ENCODE measurements around the gene RNF150.

GRCh38 chr4:141117935-141118334, 15.3 kb downstream of the RNF150 start:
- TF ChIP-seq RARB (CRISPR knock-in tag; IDR thresholded peaks at IDR 0.05) (no peak), ZFP3 (CRISPR knock-in tag; IDR thresholded peaks at IDR 0.05) (no peak), TSHZ2 (CRISPR knock-in tag; IDR thresholded peaks at IDR 0.05) (no peak), ESRRG (CRISPR knock-in tag; IDR thresholded peaks at IDR 0.05) (no peak), ZC3H10 (CRISPR knock-in tag; IDR thresholded peaks at IDR 0.05) (no peak), BACH2 (CRISPR knock-in tag; IDR thresholded peaks at IDR 0.05; ENCODE audit: borderline replicate concordance) (no peak), CSDC2 (CRISPR knock-in tag; IDR thresholded peaks at IDR 0.05) (no peak)
- TF ChIP-seq, protein P1, sequence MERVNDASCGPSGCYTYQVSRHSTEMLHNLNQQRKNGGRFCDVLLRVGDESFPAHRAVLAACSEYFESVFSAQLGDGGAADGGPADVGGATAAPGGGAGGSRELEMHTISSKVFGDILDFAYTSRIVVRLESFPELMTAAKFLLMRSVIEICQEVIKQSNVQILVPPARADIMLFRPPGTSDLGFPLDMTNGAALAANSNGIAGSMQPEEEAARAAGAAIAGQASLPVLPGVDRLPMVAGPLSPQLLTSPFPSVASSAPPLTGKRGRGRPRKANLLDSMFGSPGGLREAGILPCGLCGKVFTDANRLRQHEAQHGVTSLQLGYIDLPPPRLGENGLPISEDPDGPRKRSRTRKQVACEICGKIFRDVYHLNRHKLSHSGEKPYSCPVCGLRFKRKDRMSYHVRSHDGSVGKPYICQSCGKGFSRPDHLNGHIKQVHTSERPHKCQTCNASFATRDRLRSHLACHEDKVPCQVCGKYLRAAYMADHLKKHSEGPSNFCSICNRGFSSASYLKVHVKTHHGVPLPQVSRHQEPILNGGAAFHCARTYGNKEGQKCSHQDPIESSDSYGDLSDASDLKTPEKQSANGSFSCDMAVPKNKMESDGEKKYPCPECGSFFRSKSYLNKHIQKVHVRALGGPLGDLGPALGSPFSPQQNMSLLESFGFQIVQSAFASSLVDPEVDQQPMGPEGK (CRISPR knock-in tag; IDR thresholded peaks at IDR 0.05; ENCODE audit: borderline replicate concordance): no peak

All from SK-N-SH treated with all-trans-retinoic acid at 6 μM for 48 hours (cell line).